GM21367 (cell line): ENCODE measurements around the gene TMEM190.
A peak's percentile ranks its signal among the peaks of the same experiment; 100 is the strongest.
"Not testable (repeated sequence)": the region's sequence is repeated elsewhere in the genome, so short reads cannot be mapped to it uniquely, and the experiment has no call there.

Experiments
- ATAC-seq: cut with Tn5 transposase; IDR thresholded peaks from one replicate; pipeline ENCODE4 v1.9.1; 2021; ENCODE audit not compliant: unreplicated experiment

Gene TMEM190

DNA sequence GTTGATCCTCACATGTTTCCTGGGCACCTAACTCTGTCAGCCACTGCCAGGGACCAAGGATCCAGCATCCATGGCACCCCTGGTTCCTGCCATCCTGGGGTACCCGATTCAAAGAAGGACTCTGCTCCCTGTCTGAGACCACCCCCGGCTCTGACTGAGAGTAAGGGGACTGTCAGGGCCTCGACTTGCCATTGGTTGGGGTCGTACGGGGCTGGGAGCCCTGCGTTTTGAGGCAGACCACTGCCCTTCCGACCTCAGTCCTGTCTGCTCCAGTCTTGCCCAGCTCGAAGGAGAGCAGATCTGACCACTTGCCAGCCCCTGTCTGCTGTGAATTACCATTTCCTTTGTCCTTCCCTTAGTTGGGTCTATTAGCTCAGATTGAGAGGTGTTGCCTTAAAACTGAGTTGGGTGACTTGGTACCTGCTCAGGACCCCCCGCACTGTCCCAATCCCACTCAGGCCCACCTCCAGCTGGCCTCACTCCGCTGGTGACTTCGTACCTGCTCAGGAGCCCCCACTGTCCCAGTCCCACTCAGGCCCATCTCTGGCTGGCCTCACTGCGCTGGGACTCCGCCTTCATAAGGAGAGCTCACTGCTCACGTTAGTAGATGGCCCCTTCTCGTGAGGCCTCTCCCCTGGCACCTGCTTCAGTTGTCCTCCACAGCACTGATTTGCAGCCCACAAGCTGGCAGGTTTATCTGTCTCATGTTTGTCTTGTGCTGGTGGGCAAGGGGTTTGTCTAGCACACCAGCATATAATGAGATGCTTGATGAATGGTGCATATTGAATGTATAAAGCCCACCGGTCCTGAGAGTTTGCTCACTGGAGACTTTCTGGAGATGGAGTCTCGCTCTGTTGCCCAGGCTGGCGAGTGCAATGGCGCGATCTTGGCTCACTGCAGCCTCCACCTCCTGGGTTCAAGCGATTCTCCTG, 13.0 kb downstream of the TMEM190 start:
- no peak for ATAC-seq

- no peak for ATAC-seq
Observed at GRCh38 chr19:55390461-55390880, 13.8 kb downstream of the TMEM190 start.

DNA sequence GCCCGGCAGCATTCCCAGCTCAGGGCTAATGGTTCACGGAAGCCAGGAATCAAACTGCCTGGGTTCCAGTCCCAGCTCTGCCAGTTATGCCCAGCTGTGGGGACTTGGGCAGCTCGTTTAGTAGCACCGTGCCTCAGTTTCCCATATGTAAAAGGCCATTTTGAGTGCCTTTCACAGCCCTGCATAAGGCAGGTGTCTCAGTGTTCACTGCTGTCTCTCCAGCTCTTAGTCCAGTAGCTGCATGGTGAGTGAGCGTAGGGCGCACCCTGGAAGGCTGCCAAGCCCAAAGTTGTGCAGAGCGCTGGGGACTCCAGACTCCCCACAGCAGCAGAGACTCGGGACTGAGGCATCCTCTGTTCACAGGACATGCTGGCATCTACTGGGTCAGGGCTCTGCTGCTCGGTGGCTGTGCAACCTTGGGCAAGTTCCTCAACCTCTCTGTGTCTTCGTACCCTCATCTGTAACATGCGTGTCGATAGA, 14.6 kb downstream of the TMEM190 start:
- no peak for ATAC-seq

DNA sequence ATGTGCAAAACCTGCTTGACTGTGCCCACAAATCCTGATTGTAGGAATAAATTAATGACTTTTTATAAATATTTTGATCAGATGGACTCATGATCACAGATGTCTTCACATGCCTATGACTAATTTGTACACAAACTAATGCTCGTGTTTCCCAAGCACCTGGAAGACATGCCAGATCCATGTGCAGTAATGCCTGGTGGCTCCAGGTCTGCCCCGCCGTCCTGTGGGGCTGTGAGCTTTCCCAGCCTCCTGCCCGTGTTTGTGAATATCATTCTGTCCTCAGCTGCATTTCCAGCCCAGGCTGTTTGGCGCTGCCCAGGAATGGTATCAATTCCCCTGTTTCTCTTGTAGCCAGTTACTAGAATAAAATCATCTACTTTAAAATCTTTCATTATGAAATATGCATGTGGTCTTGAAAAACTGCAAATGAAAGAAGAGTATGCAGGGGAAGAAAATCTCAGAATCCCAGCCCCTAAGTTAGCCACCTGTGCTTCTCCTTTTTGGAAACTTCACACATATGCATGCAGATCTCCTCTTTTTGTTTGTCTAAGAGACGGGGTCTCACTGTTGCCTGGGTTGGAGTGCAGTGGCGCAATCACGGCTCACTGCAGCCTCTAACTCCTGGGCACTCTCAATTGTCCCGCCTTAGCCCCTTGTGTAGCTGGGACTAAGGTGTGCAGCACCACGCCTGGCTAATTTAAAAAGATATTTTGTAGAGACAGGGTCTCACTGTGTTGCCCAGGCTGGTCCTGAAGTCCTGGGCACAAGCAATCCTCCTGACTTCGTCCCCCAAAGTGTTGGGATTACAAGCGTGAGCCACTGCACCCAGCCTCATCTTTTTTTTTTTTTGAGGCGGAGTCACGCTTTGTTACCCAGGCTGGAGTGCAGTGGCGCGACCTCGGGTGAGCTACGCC, 15.3 kb downstream of the TMEM190 start:
- ATAC-seq, result no peak

DNA sequence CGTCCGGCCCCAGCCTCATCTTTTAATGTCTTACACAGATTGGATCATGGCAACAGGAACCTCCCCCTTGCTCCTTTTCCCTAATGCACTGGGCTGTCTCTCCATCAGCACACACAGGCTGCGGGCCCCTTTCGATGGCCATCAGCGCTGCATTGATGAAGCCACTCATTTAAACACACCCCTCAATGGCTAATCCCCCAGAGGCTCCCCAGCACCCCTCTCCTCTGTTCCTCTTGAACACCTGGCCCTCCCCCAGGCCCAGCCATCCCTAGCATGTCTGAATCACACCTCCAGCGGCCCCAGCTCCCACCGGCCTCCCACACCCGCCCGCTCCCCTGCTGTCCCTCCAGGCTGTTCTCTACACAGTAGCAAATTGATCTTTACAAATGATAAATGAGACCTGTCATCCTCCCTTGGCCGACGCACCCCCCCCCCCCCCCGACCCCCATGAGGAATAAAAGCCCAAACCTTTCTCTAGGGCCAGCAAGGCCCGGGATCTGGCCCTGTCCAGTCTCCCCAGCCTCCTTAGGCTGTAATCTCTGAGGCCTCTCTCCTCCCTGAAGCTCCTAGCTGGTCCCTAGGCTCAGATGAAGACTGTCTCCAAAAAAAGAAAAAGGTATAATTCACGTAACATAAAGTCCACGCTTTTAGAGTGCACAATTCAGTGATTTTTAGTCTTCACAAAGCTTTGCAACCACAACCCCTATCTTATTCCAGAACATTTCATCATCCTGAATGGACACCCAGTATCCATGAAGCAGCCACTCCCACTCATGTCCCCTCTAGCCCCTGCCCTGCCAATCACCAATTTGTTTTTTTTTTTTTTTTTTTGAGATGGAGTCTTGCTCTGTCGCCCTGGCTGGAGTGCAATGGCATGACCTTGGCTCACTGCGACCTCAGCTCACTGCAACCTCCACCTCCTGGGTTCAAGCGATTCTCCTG, 16.5 kb downstream of the TMEM190 start:
- no peak for ATAC-seq

- no peak for ATAC-seq
Observed at GRCh38 chr19:55398200-55398925, 21.7 kb downstream of the TMEM190 start.

GRCh38 chr19:55400281-55401087, 23.9 kb downstream of the TMEM190 start:
- ATAC-seq, result no peak

GRCh38 chr19:55401390-55401789, 24.8 kb downstream of the TMEM190 start:
- ATAC-seq, result not testable (repeated sequence)

- ATAC-seq, result no peak
Observed at GRCh38 chr19:55402509-55402908, 25.9 kb downstream of the TMEM190 start.

GRCh38 chr19:55405638-55406037, 29.0 kb downstream of the TMEM190 start:
- ATAC-seq, result no peak

DNA sequence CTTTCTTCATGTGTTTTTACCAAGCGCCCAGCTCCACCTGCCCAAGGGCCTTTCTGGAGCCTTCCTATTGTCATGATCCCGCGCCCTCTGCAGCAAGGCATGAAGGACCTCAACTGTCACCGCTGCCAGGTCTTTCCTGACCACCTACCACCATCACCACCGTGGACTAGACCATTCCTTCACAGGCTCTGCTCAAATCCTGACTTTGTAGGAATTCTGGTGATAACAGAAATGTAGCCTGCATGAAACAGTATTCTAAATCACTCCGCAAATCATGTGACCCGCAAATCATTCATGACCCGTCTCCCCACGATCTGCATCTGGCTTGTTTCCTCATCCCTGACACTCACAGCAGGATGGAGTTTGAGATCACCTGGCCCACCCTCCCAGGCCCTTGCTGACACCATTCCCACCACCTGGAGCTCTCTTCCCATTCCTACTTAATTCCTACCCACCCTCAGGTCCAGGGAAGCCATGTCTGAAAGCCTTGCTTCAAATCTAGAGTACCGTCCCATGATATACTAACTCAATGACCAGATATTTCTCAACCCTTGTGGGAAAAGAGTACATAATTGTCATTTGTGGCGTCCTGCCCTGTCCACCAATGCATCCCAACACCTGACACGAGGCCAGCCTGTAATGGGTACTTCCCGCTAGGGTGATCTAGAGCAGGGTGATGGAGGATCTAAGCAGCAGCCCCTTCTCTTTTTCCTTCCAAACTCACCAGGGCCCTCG, 29.6 kb downstream of the TMEM190 start:
- ATAC-seq, result no peak

DNA sequence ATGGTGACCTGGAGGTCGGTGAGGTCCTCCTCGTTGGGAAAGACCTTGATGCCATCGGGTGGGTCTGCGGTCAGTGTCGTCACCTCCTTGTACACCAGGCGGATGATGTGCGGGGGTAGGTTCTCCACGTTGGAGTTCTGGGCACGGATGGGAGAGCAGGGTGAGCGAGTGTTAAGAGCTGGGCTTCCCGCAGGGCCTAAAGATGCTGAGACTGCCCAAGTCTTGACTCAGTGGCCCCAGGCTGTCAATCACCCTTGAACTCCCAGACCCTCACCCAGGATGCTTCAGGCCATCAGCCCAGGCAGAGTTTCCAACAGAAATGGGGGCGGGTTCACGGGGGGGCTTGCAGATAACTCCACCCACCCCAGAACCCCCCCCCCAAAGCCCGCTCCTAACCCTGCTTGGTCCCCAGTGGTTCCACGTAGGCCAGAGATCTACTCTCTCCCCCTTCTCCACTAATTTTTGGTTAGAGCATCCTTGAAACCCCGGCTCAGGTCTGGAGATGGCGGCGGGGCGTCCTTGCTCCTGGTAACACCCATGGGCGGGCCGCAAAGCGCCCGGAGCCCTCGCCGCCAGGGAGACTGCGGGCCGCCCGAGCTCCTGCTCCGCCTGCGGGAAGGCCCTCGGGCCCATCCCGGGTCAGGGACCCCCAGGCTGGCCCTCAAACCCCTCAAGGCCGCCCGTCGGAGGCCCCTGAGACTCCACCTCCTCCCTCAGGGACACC, 30.4 kb downstream of the TMEM190 start:
- ATAC-seq, result peak; percentile 17

GRCh38 chr19:55407550-55407799, 30.8 kb downstream of the TMEM190 start, which contains the start of gene UBE2S:
Gene UBE2S, minus strand, starts transcription at chr19:55407788. Its CDS starts 199 bp downstream, at chr19:55407589.
- peak; percentile 58 for ATAC-seq

DNA sequence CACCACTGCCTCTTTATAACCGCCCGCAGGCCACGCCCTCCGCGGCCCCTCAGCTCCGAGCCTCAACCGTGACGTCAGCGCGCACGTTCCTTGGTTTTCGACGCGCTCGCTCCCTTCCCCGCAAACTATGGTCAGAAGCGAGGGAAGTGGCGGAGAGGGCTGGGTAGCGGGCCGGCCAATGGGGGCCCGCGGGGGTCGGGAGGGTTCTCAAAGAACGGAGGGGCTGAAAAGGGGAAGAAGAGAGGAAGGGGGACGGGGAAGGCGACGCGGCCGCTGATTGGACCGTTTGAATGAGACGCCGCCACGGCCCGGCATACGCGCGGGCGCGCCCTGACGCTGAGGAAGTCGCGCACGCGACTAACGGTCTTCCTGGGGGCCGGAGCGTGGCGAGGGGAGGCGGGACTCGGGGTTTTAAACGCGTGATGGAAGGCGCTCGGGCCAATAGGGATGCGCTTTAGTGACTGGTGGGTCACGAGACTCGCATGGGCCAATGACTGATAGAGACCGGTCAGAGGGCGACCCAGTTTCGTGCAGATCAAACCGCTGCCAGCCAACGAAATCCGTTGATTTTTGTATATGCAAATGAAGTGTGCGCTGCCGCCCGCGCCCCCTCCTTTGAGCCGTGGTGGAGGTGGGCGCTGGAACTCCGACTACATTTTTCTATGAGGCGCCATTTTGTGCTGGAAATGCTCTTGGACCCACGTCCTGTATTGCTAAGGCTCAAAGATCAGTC, 31.3 kb downstream of the TMEM190 start:
- ATAC-seq, result peak; percentile 69

DNA sequence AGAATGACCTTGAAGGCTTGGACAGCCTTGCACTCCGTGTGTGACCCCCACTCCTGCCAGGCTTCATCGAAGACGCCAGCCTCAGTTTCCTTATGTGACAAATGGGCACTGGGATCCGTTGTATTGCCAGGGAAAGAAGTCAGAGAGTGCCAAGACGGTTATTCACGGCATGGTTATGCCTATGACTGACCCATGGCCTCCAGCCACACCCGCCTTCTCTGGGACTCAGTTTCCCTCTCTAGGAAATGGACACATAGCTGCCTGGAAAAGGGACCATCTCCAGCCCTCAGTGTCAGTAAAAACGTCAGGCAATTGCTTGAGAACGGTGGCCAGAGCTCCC, 31.9 kb downstream of the TMEM190 start:
- ATAC-seq, result no peak

GRCh38 chr19:55409179-55409578, 32.6 kb downstream of the TMEM190 start:
- ATAC-seq, result not testable (repeated sequence)

GRCh38 chr19:55410168-55410567, 33.5 kb downstream of the TMEM190 start:
- ATAC-seq, result no peak
